ENCODE data around the gene JAG2.

JAG2 gene

DNA sequence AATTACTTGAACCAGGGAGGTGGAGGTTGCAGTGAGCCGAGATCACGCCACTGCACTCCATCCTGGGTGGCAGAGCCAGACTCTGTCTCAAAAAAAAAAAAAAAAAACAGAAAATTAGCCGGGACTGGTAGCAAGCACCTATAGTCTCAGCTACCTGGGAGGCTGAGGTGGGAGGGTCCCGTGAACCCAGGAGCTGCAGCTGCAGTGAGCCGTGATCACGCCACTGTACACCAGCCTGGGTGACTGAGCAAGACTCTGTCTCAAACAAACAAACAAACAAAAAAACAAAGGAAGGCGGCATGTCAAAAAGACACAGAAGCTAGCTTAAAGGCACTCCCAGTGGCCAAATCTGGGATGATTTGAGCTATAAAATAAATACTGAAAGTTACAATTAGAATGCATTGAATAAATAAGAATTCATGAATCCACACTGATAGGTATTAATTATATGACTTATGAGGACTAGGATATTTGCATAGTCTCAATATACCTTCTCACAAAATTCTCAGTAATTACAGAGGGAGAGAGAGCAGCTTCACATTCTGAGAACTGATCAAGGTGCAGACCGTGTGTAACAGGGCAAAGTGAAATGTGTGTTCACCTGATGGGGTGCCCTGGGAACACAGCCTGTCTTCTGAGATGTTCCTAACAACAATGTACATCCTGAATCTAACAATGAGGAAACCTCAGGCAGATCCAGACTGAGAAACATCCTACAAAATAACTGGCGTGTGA, 60.6 kb downstream of the JAG2 start:
- no peak for DNase-seq

- no peak for DNase-seq
Observed at GRCh38 chr14:105107351-105107750, 61.2 kb downstream of the JAG2 start.

DNA sequence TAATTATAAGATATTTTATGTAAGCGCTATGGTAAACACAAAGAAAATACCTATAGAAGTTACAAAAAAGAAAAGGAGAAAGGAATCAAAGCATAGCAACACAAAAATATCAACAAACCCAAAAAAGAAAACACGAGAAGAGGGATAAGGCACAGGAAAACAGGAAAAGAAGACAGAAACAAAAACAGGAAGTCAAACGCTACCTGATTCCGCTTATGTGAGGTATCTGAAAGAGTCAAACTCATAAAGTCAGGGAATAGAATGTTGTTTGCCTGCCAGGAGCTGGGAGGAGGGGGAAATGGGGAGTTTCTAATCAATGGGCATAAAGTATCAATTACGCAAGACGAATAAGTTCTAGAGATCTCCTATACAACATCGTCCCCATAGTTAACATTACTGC, 63.4 kb downstream of the JAG2 start:
- DNase-seq, result no peak

DNA sequence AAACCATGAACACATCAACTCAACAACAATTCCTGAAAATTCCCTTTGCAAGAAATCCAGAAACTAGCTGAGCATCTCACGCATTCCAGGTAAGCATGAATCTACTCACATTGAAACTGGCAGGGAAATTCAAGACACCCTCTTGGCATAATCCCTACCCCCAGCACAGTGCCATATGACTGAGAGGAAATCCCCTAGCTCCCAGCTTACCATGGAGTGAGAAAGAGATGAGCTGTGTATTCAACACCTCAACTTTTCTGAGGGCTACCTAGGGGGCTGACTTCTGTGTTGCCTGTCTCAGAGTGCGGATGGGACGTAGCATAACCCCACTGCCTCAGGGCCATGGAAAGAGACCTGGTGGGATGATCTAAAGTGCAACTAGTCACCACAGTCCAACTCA, 65.7 kb downstream of the JAG2 start:
- no peak for DNase-seq

DNA sequence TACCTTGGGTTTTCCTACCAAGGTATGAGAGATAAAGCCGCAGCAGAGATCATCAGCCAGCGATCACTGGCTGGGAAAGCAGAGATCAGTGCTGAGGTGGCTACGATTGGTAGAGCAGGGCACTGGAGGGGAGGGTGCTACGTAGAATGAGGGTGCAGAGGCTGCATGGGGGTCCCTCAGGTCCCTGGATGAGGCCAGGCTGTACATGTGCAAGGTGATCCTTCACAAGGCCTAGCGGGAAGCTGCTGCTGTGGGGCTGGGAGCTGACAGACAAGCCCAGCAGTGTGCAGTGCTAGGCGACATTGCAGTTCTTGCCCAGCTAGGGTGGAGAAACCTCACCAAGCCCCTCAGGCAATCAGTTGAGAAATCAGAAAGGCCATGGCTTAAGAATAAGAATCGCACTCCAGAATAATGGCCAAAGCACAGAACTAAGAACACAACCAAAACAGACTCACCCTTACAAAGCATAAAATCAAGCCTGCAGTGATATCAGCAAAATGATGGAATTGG, 66.2 kb downstream of the JAG2 start:
- no peak for DNase-seq

- no peak for DNase-seq
Observed at GRCh38 chr14:105100910-105101309, 67.7 kb downstream of the JAG2 start.

- DNase-seq, result no peak
Observed at GRCh38 chr14:105099778-105100177, 68.8 kb downstream of the JAG2 start.

DNA sequence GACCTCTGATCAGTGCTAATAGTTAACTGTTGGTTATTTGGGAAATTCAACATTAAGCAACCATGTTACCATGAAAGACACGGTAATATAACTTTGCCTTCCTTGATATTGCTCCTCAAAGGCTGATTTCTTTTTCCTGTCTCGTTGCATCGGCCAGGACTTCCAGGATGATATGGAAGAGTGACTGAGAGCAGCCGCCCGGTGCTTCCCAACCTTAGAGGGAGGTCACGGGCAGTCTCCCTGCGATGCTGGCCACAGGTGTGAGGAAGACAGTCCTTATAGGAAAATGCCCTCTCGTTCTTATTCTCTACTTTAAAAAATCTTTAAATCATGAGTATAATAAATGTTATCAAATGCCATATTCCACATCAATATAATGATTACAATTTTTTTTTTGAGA, 70.3 kb downstream of the JAG2 start:
- DNase-seq, result no peak

GRCh38 chr14:105097794-105098127, 70.8 kb downstream of the JAG2 start:
- no peak for DNase-seq

- no peak for DNase-seq
Observed at GRCh38 chr14:105096206-105096875, 72.2 kb downstream of the JAG2 start.

DNA sequence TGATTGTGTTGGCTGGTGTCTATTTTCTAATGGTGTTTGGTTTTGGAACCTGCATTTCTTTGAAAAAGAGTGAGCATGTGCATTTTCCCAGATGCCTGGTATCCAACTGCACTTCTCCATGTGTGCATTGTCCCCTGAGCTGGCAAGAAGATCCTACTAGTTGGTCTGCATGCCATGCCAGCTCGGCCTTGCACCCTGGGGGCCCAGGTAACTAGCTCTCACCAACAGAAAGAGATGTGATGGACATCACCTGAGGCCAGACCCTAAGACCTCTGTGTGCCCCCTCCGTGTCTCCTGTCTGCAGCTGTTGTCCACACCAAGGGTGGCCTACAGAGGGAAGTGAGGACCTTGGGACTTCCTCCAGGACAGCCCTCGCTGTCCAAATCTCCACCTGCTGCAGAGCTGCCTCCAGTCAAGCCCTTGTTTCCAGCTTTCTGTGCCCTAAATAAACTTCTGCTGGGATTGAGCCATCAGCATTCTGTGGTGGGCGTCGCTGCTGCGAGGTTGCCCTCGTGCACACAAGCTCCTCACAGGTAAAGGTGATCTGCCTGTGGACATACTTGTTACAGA, 73.3 kb downstream of the JAG2 start:
- DNase-seq, result no peak

GRCh38 chr14:105094193-105094907, 74.2 kb downstream of the JAG2 start:
- no peak for DNase-seq

DNA sequence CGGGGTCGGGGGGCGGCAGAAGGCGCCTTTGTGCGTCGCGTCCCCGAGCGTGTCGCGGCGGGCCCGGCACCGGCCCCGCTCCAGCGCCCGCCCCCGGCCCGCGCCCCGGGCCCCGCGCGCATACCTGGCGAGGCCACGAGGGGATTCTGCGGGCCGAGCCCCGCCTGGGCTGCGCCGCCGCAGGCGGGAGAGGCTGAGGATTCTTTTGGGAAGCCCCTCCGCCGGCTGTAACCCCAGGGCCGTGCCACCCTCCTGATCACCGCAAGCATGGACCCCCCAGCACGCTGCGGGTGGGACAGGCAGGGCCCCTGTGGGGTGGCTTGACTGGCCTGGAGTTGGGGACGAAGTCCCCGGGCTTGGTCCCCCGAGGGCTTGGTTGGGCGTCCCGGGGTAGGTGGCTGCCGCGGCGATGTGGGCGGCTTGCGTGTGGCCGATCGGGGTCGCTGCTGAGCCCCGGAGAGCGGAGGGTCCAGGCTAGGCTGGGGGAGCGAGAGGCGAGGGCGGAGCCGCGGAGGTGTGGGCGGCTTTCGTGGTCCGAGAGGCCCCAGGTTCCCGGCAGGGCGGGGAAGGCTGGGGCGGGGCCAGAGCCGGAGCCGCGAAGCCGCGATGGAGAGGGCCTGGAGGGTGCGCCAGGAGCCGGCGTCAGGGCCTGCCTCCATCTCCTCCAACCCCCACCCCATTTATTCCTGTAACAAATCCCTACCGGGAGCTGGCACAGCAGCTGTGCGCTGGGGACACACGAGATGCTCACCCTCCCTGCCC, 75.0 kb downstream of the JAG2 start:
- DNase-seq, result no peak

DNA sequence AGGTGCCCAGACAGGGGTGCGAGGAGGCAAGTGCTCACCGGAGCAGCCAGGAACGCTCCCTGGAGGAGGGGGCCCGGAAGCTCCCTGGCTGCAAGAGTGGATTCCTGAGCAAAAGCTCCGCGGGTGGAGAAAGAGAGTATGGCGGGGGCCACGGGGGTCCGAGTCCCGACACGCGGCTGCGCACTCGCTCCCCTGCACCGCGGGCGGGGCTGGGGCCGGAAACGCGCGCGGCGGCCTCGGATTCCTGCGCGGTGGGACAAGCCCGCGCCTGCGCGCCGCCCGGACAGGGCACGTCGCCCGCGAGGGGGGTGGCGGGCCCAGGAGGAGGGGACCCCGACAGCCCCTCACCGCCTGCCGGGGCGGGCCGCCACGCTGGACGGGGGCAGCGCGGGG, 75.5 kb downstream of the JAG2 start:
- DNase-seq, result no peak

GRCh38 chr14:105092171-105093037, 76.2 kb downstream of the JAG2 start:
- DNase-seq, result no peak

GRCh38 chr14:105091517-105092170, 76.9 kb downstream of the JAG2 start:
- DNase-seq, result no peak

DNA sequence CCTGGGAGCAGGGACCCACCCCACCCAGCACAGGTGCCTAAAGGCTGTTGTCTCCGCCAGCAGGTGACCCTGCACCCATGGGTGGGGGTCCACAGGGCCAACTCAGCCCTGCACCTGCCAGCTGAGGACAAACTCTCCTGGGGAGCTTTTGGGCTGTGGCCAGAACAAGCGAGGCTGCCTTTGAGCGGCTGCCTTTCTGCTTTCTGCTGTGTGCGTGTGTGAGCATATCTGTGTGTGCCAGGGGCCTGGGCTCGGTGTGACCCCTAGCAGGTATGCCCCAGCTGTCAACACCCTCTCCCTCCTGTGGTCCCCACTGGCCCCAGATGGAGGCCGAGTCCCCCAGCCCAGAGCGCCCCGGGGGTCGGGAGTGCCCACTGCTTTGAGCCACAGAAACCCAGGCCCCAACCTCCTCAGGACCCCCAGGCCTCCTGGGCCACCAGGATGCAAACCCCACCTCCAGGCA, 77.5 kb downstream of the JAG2 start:
- no peak for DNase-seq
